Measurements from ENCODE around the gene IGSF21. TPM values are rescaled to one million over a fixed set of nuclear protein-coding genes. Genes with fewer than 3 reads are reported as not detected.

Gene IGSF21
- total and polyA plus RNA-seq, 2 donors from 2014 or later: 1.4 to 6.6 TPM

DNA sequence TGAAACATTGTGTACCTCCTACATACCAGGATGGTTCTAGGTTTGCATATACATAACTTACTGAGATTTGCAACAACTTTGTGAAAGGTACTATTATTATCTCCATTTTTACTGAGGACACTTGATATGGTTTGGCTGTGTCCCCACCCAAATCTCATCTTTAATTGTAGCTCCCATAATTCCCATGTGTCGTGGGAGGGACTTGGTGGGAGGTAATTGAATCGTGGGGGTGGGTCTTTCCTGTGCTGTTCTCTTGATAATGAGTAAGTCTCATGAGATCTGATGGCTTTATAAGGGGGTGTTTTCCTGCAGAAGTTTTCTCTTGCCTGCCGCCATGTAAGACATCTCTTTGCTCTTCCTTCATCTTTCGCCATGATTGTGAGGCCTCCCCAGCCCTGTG, 40.1 kb downstream of the IGSF21 start:
- no peak overlapping the region for H3K4me3 ChIP-seq (ENCODE audit: low read length in 3 of 3)
- no peaks in the 10 kb centered on the region for H3K27me3 ChIP-seq (ENCODE audit: control insufficient read depth, insufficient read depth, low read length)
- H3K27ac ChIP-seq (ENCODE audit: low read depth in 2 of 2, low read length in 2 of 2): no peak overlapping the region
- H3K9me3 ChIP-seq (ENCODE audit: control insufficient read depth in 2 of 3, insufficient read depth in 1 of 3, low read length in 3 of 3): no peaks in the 10 kb centered on the region
- intact Hi-C loops (cut with DNase I): no loop called here
- H3K4me1 ChIP-seq (ENCODE audit: control insufficient read depth in 2 of 3, insufficient read depth in 2 of 3, low read depth in 1 of 3, low read length in 3 of 3): peaks cover 0 to 6% (median 0%) of the 10 kb centered on the region in 3 donors
- DNase-seq: no peak
- H3K9ac ChIP-seq (ENCODE audit: low read length in 3 of 3): no peak overlapping the region
- TF ChIP-seq, protein P1, sequence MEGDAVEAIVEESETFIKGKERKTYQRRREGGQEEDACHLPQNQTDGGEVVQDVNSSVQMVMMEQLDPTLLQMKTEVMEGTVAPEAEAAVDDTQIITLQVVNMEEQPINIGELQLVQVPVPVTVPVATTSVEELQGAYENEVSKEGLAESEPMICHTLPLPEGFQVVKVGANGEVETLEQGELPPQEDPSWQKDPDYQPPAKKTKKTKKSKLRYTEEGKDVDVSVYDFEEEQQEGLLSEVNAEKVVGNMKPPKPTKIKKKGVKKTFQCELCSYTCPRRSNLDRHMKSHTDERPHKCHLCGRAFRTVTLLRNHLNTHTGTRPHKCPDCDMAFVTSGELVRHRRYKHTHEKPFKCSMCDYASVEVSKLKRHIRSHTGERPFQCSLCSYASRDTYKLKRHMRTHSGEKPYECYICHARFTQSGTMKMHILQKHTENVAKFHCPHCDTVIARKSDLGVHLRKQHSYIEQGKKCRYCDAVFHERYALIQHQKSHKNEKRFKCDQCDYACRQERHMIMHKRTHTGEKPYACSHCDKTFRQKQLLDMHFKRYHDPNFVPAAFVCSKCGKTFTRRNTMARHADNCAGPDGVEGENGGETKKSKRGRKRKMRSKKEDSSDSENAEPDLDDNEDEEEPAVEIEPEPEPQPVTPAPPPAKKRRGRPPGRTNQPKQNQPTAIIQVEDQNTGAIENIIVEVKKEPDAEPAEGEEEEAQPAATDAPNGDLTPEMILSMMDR (IDR thresholded peaks at IDR 0.05; ENCODE audit: borderline replicate concordance, extremely low read depth, insufficient read depth): no peak
- H3K36me3 ChIP-seq (ENCODE audit: control insufficient read depth in 2 of 3, insufficient read depth in 3 of 3, low read length in 3 of 3): no peaks in the 10 kb centered on the region
- no peak for FAIRE-seq

DNA sequence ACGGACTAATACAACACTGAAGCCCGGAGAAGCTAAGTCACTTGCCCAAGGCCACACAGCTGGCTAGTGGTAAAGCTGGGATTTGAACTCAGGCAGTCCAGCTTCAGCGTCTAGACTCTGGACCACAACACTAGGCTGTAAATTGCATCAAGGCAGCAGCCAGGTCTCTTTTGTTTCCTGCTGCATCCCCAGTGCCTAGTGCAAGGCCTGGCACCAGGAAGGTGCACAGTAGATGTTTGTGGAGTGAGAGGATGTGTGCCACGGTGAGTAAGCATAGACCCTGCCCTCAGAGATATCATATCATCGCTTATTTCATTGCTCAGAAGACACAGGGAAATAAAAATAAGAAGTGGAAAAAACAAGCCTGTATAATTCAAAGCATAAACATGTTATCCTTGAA, 40.9 kb downstream of the IGSF21 start:
- no peak for DNase-seq
- TF ChIP-seq, protein P1 (IDR thresholded peaks at IDR 0.05; ENCODE audit: borderline replicate concordance, extremely low read depth, insufficient read depth): no peak
- peaks cover 0 to 6% (median 0%) of the 10 kb centered on the region in 3 donors for H3K4me1 ChIP-seq (ENCODE audit: control insufficient read depth in 2 of 3, insufficient read depth in 2 of 3, low read depth in 1 of 3, low read length in 3 of 3)
- H3K9ac ChIP-seq (ENCODE audit: low read length in 3 of 3): no peak overlapping the region
- no peak overlapping the region for H3K4me3 ChIP-seq (ENCODE audit: low read length in 3 of 3)
- H3K27ac ChIP-seq (ENCODE audit: low read depth in 2 of 2, low read length in 2 of 2): no peak overlapping the region
- no peaks in the 10 kb centered on the region for H3K27me3 ChIP-seq (ENCODE audit: control insufficient read depth, insufficient read depth, low read length)
- intact Hi-C loops (cut with DNase I): no loop called here
- no peak for FAIRE-seq
- H3K36me3 ChIP-seq (ENCODE audit: control insufficient read depth in 2 of 3, insufficient read depth in 3 of 3, low read length in 3 of 3): no peaks in the 10 kb centered on the region
- no peaks in the 10 kb centered on the region for H3K9me3 ChIP-seq (ENCODE audit: control insufficient read depth in 2 of 3, insufficient read depth in 1 of 3, low read length in 3 of 3)

DNA sequence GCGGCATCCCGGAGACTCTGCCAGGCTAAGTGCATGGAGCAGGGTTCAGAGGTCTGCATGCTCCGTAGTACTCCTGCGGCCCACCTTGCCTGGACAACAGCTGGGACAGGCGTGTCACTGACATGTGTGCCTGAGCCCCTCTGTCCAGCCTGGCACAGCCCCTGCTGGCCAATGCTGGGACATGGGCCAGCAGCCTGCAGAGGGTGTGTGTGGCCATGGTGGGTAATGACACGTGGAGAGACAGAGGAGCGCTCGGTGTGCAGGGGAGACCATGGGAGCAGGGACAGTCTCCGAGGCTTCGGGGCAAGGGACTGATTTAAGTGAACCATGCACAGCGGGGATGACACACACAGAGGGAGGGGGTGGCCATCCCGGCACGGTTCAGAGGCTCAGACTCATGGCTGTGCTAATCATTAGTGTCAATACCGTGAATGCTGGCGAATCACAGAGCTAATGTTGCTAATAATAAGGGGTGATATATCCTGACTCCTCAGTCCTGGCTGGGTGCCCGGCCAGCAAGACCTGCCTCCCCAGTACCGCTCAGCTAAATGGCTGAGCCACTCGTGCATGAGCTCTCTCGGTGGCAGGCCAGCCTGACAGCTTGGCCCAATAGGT, 41.5 kb downstream of the IGSF21 start:
- intact Hi-C loops (cut with DNase I): no loop called here
- TF ChIP-seq, protein P1 (IDR thresholded peaks at IDR 0.05; ENCODE audit: borderline replicate concordance, extremely low read depth, insufficient read depth): no peak
- H3K27me3 ChIP-seq (ENCODE audit: control insufficient read depth, insufficient read depth, low read length): no peaks in the 10 kb centered on the region
- no peaks in the 10 kb centered on the region for H3K36me3 ChIP-seq (ENCODE audit: control insufficient read depth in 2 of 3, insufficient read depth in 3 of 3, low read length in 3 of 3)
- no peak overlapping the region for H3K27ac ChIP-seq (ENCODE audit: low read depth in 2 of 2, low read length in 2 of 2)
- FAIRE-seq: no peak
- peaks cover 0 to 6% (median 0%) of the 10 kb centered on the region in 3 donors for H3K4me1 ChIP-seq (ENCODE audit: control insufficient read depth in 2 of 3, insufficient read depth in 2 of 3, low read depth in 1 of 3, low read length in 3 of 3)
- H3K9ac ChIP-seq (ENCODE audit: low read length in 3 of 3): no peak overlapping the region
- DNase-seq: peak in 4 of 5 donors; percentile 56 to 76 (median 66)
- H3K4me3 ChIP-seq (ENCODE audit: low read length in 3 of 3): no peak overlapping the region
- no peaks in the 10 kb centered on the region for H3K9me3 ChIP-seq (ENCODE audit: control insufficient read depth in 2 of 3, insufficient read depth in 1 of 3, low read length in 3 of 3)
